SU-DHL-6 (cell line): ENCODE measurements around the gene ALOX5.
A peak's percentile ranks its signal among the peaks of the same experiment; 100 is the strongest.
"Not testable (repeated sequence)": the region's sequence is repeated elsewhere in the genome, so short reads cannot be mapped to it uniquely, and the experiment has no call there.

ENCODE experiments used
- H2AFZ ChIP-seq: fragments of 200-600 bp; sonication (generic); 2 replicates; pipeline ENCODE4 v1.6.1; 2014; ENCODE audit warnings: low read depth, mild to moderate bottlenecking, moderate library complexity, mixed read lengths, antibody characterized with exemption, low read length; ENCODE audit not compliant: severe bottlenecking
- H3F3A ChIP-seq: fragments of 200-600 bp; shearing (Covaris generic); 2 replicates; pipeline ENCODE4 v1.6.0; 2016; ENCODE audit warnings: antibody characterized with exemption, mild to moderate bottlenecking; ENCODE audit not compliant: insufficient read depth
- H3K27ac ChIP-seq: fragments of 200-600 bp; sonication (generic); 2 replicates; pipeline ENCODE4 v1.5.1; 2016; ENCODE audit warnings: low read depth, mild to moderate bottlenecking, low read length, moderate library complexity, mixed read lengths
- H3K27me3 ChIP-seq: fragments of 200-600 bp; sonication (generic), shearing (Covaris generic); 2 replicates; pipeline ENCODE4 v1.6.0; 2014; ENCODE audit warnings: mild to moderate bottlenecking, low read length
- H3K36me3 ChIP-seq: fragments of 200-600 bp; sonication (generic); 2 replicates; pipeline ENCODE4 v1.6.1; 2014; ENCODE audit warnings: mild to moderate bottlenecking, low read length, mixed read lengths
- H3K4me2 ChIP-seq: fragments of 300-600, 200-600 bp; shearing (Covaris generic), sonication (generic); 2 replicates; pipeline ENCODE4 v1.6.0; 2014; ENCODE audit warnings: low read length, low read depth, mild to moderate bottlenecking; ENCODE audit not compliant: poor library complexity, severe bottlenecking
- H3K4me3 ChIP-seq: fragments of 200-600 bp; sonication (generic); 2 replicates; pipeline ENCODE4 v1.5.1; 2014; ENCODE audit warnings: antibody characterized with exemption, low read length, mild to moderate bottlenecking, mixed read lengths; ENCODE audit not compliant: insufficient read depth, poor library complexity, severe bottlenecking
- H3K79me2 ChIP-seq: fragments of 200-600 bp; sonication (generic); 2 replicates; pipeline ENCODE4 v1.6.1; 2014; ENCODE audit warnings: mild to moderate bottlenecking, low read length, moderate library complexity; ENCODE audit not compliant: insufficient read depth
- H3K9ac ChIP-seq: fragments of 200-600 bp; sonication (generic); 2 replicates; pipeline ENCODE4 v1.7.0; 2014; ENCODE audit warnings: mild to moderate bottlenecking, low read length
- H3K9me2 ChIP-seq: fragments of 200-600 bp; sonication (generic); replicated peaks from 2 replicates; pipeline ENCODE4 v1.6.1; 2014; ENCODE audit warnings: low read length; ENCODE audit not compliant: insufficient read depth
- H3K9me3 ChIP-seq: fragments of 200-600 bp; sonication (generic); 2 replicates; pipeline ENCODE4 v1.6.1; 2014; ENCODE audit warnings: low read length, mixed read lengths; ENCODE audit not compliant: insufficient read depth
- H4K20me1 ChIP-seq: fragments of 200-600 bp; sonication (generic); 2 replicates; pipeline ENCODE4 v1.6.1; 2014; ENCODE audit warnings: low read depth, mild to moderate bottlenecking, antibody characterized with exemption, low read length, moderate library complexity, mixed read lengths
- EZH2phosphoT487 ChIP-seq: fragments of 200-600 bp; sonication (generic), shearing (Covaris generic); conservative IDR thresholded peaks from 2 replicates; pipeline ENCODE4 v1.6.1; 2018; ENCODE audit warnings: mild to moderate bottlenecking, antibody characterized with exemption, low read length, moderate library complexity, mixed read lengths
- TF ChIP-seq, protein P1 (sequence below): fragments of 200-600 bp; sonication (generic); IDR thresholded peaks from one replicate; pipeline ENCODE4 v1.5.1; 2017; ENCODE audit warnings: antibody characterized with exemption, mild to moderate bottlenecking, low read length, moderate library complexity; ENCODE audit not compliant: insufficient read depth, poor library complexity, severe bottlenecking

ALOX5 gene

DNA sequence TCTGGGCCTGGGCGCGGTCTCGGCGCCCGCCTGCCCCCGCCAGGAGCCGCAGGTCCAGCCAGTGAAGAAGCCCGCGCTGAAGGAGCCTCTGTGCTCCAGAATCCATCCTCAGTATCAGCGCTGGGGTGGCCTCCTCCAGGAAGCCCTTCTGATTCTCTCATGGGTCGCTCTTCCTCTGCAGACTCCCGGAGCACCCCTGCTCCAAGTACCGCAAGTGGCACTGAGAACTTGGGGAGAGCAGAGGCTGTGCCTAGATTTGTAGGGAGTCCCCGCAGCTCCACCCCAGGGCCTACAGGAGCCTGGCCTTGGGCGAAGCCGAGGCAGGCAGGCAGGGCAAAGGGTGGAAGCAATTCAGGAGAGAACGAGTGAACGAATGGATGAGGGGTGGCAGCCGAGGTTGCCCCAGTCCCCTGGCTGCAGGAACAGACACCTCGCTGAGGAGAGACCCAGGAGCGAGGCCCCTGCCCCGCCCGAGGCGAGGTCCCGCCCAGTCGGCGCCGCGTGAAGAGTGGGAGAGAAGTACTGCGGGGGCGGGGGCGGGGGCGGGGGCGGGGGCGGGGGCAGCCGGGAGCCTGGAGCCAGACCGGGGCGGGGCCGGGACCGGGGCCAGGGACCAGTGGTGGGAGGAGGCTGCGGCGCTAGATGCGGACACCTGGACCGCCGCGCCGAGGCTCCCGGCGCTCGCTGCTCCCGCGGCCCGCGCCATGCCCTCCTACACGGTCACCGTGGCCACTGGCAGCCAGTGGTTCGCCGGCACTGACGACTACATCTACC lies at the start of gene ALOX5:
TSS of gene ALOX5 (plus strand) at position 641 of the 774 bp plus-strand sequence. CDS start at position 705, 64 bp downstream.
- Histone ChIP-seq H3F3A (peaks cover 42% of the 10 kb centered on the region), H3K27me3 (no peaks in the 10 kb centered on the region), H3K9me2 (no peaks in the 10 kb centered on the region), H3K4me3 (peak within 1 kb of the TSS; percentile 77), H3K36me3 (peaks cover 4% of the 10 kb centered on the region), H2AFZ (no peak within 1 kb of the TSS), H4K20me1 (peaks cover 6% of the 10 kb centered on the region; the same call in 1 of the 2 replicates), H3K79me2 (peaks cover 73% of the 10 kb centered on the region), H3K4me2 (peak within 1 kb of the TSS; percentile 93), H3K9me3 (no peaks in the 10 kb centered on the region), H3K27ac (peak within 1 kb of the TSS; percentile 97), H3K9ac (peak within 1 kb of the TSS; percentile 87)
- TF ChIP-seq, protein P1, sequence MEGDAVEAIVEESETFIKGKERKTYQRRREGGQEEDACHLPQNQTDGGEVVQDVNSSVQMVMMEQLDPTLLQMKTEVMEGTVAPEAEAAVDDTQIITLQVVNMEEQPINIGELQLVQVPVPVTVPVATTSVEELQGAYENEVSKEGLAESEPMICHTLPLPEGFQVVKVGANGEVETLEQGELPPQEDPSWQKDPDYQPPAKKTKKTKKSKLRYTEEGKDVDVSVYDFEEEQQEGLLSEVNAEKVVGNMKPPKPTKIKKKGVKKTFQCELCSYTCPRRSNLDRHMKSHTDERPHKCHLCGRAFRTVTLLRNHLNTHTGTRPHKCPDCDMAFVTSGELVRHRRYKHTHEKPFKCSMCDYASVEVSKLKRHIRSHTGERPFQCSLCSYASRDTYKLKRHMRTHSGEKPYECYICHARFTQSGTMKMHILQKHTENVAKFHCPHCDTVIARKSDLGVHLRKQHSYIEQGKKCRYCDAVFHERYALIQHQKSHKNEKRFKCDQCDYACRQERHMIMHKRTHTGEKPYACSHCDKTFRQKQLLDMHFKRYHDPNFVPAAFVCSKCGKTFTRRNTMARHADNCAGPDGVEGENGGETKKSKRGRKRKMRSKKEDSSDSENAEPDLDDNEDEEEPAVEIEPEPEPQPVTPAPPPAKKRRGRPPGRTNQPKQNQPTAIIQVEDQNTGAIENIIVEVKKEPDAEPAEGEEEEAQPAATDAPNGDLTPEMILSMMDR: no peak
- TF ChIP-seq EZH2phosphoT487: no peak

DNA sequence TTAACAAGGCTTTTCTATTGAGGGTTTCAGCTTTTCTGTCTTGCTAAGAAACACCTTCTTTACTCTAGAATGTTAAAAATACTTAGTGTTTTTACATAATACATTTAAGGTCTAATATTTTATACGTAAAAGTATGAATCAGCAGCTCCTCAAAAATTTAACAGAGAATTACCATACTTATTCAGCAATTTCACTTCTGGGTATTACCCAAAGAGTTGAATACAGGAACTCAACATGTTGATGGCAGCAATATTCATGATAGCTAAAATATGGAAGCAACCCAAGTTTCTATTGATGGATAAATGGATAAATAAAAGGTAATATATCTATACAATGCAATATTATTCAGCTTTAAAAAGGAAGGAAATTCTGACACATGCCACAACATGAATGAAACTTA lies 48.9 kb upstream of the ALOX5 start:
- Histone ChIP-seq H3K79me2 (no peaks in the 10 kb centered on the region), H3K27me3 (no peaks in the 10 kb centered on the region), H3K9me3 (peaks cover 6% of the 10 kb centered on the region; the same call in 1 of the 2 replicates), H3K4me3 (no peak overlapping the region), H2AFZ (no peak overlapping the region), H3K4me2 (no peak overlapping the region), H3K36me3 (peaks cover 2% of the 10 kb centered on the region; the same call in 1 of the 2 replicates), H3K27ac (no peak overlapping the region), H3K9me2 (no peaks in the 10 kb centered on the region), H4K20me1 (no peaks in the 10 kb centered on the region), H3F3A (0 out of 2 replicates have a peak, but pooled peaks cover 7% of the 10 kb centered on the region), H3K9ac (no peak overlapping the region)
- TF ChIP-seq, protein P1: no peak
- no peak for TF ChIP-seq EZH2phosphoT487

DNA sequence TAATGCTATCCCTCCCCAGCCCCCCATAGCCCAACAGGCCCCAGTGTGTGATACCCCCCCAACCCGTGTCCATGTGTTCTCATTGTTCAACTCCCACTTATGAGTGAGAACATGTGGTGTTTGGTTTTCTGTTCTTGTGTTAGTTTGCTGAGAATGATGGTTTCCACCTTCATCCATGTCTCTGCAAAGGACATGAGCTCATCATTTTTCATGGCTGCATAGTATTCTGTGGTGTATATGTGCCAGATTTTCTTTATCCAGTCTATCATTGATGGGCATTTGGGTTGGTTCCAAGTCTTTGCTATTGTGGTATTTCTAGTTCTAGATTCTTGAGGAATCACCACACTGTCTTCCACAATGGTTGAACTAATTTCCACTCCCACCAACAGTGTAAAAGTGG lies 47.2 kb upstream of the ALOX5 start:
- not testable (repeated sequence) for H4K20me1 ChIP-seq, H3K9ac ChIP-seq, H3K27ac ChIP-seq, H3F3A ChIP-seq, H3K9me2 ChIP-seq, H3K79me2 ChIP-seq, H3K36me3 ChIP-seq, H2AFZ ChIP-seq, H3K27me3 ChIP-seq, H3K4me3 ChIP-seq, H3K4me2 ChIP-seq, H3K9me3 ChIP-seq

DNA sequence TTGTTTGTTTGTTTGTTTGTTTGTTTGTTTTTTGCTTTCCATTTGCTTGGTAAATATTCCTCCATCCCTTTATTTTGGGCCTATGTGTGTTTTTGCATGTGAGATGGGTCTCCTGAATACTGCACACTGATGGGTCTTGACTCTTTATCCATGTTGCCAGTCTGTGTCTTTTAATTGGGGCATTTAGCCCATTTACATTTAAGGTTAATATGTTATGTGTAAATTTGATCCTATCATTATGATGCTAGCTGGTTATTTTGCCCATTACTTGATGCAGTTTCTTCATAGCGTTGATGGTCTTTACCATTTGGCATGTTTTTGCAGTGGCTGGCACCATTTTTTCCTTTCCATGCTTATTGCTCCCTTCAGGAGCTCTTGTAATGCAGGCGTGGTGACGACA lies 42.2 kb upstream of the ALOX5 start:
- H3F3A ChIP-seq, H3K9me3 ChIP-seq, H3K4me3 ChIP-seq, H4K20me1 ChIP-seq, H3K9ac ChIP-seq, H3K27ac ChIP-seq, H3K79me2 ChIP-seq, H3K4me2 ChIP-seq, H3K27me3 ChIP-seq, H2AFZ ChIP-seq, H3K9me2 ChIP-seq: not testable (repeated sequence)
- peaks cover 11% of the 10 kb centered on the region; the same call in 1 of the 2 replicates for H3K36me3 ChIP-seq
